ENCODE data around the gene LDLRAD4.

The LDLRAD4 gene

GRCh38 chr18:13492314-13492713, 273.8 kb downstream of the LDLRAD4 start:
- DNase-seq (ENCODE audit: extremely low read depth, low read depth) = no peak
- TF ChIP-seq CTCF (IDR thresholded peaks at IDR 0.05; ENCODE audit: low read depth, low read length) = no peak

DNA sequence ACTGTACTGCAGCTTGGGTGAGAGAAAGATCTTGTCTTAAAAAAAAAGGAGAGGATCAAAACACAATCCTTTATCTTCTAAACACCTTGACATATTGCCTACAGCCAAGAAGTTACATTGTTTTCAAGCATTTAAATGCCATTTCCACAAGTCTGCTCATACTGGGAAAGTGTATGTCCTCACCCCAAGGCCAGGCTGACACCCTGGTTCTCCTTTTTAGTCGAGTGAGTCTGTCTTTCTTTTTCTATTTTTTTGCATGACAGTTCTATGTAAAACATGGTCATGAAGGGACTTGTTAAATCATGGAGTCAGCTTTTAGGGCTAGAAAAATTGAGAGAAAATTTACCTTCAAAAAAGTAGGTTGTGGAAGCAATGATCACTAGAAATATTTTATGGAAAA, 274.5 kb downstream of the LDLRAD4 start:
- TF ChIP-seq CTCF (IDR thresholded peaks at IDR 0.05; ENCODE audit: low read depth, low read length) = no peak
- no peak for DNase-seq (ENCODE audit: extremely low read depth, low read depth)

DNA sequence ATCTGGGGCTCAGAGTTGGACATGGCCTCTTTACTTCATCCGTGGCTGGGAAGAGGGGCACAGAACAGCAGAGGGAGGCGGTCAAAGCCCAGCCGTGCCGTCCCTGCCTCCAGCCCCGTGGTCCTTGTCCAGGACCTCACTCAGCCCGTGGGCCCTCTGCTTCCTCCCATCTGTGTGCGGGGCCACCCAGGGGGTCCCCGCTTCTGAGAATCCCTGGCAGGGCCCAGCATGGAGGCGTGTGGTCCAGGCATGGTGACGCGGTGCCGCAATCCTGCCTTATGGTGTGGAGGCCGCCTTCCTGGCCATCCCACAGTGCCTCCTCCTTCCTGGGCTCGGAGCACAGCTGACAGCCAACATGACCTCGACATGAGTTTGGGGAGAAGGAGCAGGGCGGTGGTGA, 275.2 kb downstream of the LDLRAD4 start:
- DNase-seq (ENCODE audit: extremely low read depth, low read depth) = no peak
- TF ChIP-seq CTCF (IDR thresholded peaks at IDR 0.05; ENCODE audit: low read depth, low read length) = no peak

DNA sequence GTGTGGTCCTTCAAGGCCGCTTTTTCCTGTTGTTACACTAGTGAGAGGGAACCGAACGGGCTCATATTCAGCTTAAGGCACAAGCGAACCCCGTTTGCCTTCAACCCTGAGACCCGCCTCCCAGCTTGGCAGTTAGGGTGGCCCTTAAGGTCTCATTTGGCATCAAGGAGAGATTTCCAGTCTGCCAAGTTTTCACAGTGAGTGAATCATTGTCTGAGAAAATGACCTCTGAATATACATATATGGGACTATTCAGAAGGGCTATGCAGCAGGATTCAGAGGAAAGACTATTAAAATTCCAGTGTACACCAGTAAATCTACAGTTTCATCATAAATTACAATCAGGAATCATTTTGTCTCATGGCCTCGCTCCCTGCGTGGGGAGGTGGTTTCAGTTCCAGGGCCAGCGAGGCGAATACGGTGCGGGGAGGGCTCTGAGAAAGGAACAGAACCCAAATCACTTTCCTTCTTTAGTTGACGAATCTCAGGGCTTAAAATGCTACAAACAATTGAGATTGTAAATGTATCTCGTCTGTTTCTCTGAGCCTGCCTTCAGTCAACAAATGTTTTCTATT, 276.4 kb downstream of the LDLRAD4 start:
- DNase-seq (ENCODE audit: extremely low read depth, low read depth) = no peak
- TF ChIP-seq CTCF (IDR thresholded peaks at IDR 0.05; ENCODE audit: low read depth, low read length) = no peak

DNA sequence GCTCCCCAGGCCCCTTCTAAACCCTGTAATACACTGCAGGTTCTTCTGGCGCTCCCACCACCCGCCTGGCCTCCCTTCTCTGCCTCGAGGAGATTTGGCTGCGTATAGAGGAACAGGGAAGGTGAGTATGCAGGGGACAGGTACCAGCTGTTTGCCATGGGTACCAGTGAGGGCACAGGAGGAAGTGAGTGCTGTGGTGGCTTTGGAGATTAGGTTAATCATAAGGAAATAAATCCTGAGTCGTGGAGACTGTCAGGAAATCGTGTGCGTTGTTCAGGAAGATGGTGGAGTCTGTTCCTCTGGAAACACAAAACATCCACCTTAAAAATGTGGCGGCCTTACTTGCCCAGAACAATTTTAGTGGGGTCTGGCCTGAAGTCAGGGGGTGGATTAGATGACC, 277.4 kb downstream of the LDLRAD4 start:
- DNase-seq (ENCODE audit: extremely low read depth, low read depth) = no peak
- TF ChIP-seq CTCF (IDR thresholded peaks at IDR 0.05; ENCODE audit: low read depth, low read length) = no peak

DNA sequence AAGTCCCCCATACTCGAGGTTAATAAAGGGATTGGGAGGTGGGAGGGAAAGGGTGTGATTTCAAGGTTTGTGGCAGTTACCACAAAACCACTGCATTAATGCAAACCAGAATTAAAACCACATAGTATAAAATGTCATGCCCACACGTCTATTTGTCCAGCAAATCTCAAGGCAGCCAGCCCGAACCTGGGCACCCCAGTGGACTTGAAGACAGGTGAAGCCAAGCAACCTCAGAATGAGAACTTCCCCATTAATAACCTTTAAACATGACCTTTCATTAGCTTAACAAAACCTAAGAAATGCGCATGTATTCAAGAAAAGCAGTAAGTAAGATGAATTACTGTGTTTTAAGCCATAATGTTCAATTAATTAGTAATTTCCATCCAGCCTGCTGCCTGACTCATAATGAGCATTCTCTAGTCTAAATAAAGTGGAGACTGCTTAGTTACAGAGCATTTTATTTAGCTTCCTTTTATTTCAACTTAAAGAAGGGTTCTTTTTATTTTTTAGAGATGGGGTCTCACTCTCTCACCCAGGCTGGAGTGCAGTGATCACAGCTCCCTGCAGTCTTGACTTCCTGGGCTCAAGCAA, 278.2 kb downstream of the LDLRAD4 start:
- no peak for TF ChIP-seq CTCF (IDR thresholded peaks at IDR 0.05; ENCODE audit: low read depth, low read length)
- DNase-seq (ENCODE audit: extremely low read depth, low read depth) = no peak

GRCh38 chr18:13499803-13500202, 281.2 kb downstream of the LDLRAD4 start:
- no peak for TF ChIP-seq CTCF (IDR thresholded peaks at IDR 0.05; ENCODE audit: low read depth, low read length)
- DNase-seq (ENCODE audit: extremely low read depth, low read depth) = no peak
